Mesothelial cell of epicardium (in vitro differentiated cells): ENCODE results near the gene CGREF1. TPM values are rescaled to one million over a fixed set of nuclear protein-coding genes. Genes with fewer than 3 reads are reported as not detected.
A peak's percentile ranks its signal among the peaks of the same experiment; 100 is the strongest.

Experiments used
- DNase-seq, 2 experiments: peaks; one replicate each; pipeline ENCODE4 v3.0.0; 2021; ENCODE audit warnings: low spot score in 2 of 2; ENCODE audit not compliant: unreplicated experiment in 2 of 2
- H3K27ac Mint-ChIP-seq: 2 replicates; pipeline ENCODE4 v1.8.0; 2021; ENCODE audit warnings: mixed read lengths
- H3K27me3 Mint-ChIP-seq: 2 replicates; pipeline ENCODE4 v1.8.0; 2021; ENCODE audit warnings: low read depth, mixed read lengths
- H3K36me3 Mint-ChIP-seq: 2 replicates; pipeline ENCODE4 v1.8.0; 2021; ENCODE audit warnings: mixed read lengths
- H3K4me1 Mint-ChIP-seq: 2 replicates; pipeline ENCODE4 v1.8.0; 2021; ENCODE audit warnings: mixed read lengths
- H3K4me3 Mint-ChIP-seq: 2 replicates; pipeline ENCODE4 v1.8.0; 2021; ENCODE audit warnings: mild to moderate bottlenecking, moderate library complexity, mixed read lengths
- H3K9me3 Mint-ChIP-seq: 2 replicates; pipeline ENCODE4 v1.8.0; 2021; ENCODE audit warnings: mixed read lengths
- total RNA-seq: library from RNA; stranded (reverse); gene quantifications from 3 replicates; pipeline ENCODE4 v1.2.1, GENCODE V29; 2021
- TF ChIP-seq, protein P1 (sequence below): fragments of 200-600 bp; sonication (generic); IDR thresholded peaks from one replicate; pipeline ENCODE4 v1.5.0; 2021; ENCODE audit warnings: antibody characterized with exemption; ENCODE audit not compliant: unreplicated experiment

Gene CGREF1
- total RNA-seq, 1 donor from 2014 or later, result 1.5 TPM

DNA sequence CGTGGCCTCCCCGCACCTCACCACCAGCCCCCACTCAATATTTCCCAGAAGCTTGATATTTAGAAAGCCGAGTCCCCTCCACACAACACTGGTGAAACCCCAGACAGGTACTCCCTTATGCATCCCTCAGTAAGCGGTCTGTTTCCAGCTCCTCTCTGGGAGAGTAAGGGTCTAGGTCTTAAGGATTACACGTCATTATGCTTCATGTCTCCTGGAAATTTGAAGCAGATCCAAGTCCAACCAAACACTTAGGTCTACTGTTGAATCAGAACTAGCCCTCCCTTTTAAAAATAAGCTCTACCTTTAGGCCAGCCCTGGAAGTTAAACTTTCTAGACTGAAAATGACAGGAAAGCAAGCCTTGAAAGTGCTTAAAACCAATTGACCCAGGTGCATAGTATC lies 46.0 kb downstream of the CGREF1 start:
- peak overlapping the region; percentile 83 for H3K4me3 Mint-ChIP-seq
- H3K9me3 Mint-ChIP-seq, result no peaks in the 10 kb centered on the region
- TF ChIP-seq, protein P1, sequence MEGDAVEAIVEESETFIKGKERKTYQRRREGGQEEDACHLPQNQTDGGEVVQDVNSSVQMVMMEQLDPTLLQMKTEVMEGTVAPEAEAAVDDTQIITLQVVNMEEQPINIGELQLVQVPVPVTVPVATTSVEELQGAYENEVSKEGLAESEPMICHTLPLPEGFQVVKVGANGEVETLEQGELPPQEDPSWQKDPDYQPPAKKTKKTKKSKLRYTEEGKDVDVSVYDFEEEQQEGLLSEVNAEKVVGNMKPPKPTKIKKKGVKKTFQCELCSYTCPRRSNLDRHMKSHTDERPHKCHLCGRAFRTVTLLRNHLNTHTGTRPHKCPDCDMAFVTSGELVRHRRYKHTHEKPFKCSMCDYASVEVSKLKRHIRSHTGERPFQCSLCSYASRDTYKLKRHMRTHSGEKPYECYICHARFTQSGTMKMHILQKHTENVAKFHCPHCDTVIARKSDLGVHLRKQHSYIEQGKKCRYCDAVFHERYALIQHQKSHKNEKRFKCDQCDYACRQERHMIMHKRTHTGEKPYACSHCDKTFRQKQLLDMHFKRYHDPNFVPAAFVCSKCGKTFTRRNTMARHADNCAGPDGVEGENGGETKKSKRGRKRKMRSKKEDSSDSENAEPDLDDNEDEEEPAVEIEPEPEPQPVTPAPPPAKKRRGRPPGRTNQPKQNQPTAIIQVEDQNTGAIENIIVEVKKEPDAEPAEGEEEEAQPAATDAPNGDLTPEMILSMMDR, result no peak
- peaks cover 11% of the 10 kb centered on the region for H3K36me3 Mint-ChIP-seq
- no peaks in the 10 kb centered on the region for H3K27me3 Mint-ChIP-seq
- H3K27ac Mint-ChIP-seq, result peak overlapping the region; percentile 98
- DNase-seq, result no peak
- H3K4me1 Mint-ChIP-seq, result peaks cover 62% of the 10 kb centered on the region

- DNase-seq, result peak; percentile 69 to 86
- Mint-ChIP-seq H3K27me3 (no peaks in the 10 kb centered on the region), H3K36me3 (peaks cover 11% of the 10 kb centered on the region), H3K4me3 (peak overlapping the region; percentile 83), H3K4me1 (peaks cover 57% of the 10 kb centered on the region), H3K27ac (peak overlapping the region; percentile 98), H3K9me3 (no peaks in the 10 kb centered on the region)
- TF ChIP-seq, protein P1, result no peak
Measured at GRCh38 chr2:27071990-27072830, 46.7 kb downstream of the CGREF1 start.

DNA sequence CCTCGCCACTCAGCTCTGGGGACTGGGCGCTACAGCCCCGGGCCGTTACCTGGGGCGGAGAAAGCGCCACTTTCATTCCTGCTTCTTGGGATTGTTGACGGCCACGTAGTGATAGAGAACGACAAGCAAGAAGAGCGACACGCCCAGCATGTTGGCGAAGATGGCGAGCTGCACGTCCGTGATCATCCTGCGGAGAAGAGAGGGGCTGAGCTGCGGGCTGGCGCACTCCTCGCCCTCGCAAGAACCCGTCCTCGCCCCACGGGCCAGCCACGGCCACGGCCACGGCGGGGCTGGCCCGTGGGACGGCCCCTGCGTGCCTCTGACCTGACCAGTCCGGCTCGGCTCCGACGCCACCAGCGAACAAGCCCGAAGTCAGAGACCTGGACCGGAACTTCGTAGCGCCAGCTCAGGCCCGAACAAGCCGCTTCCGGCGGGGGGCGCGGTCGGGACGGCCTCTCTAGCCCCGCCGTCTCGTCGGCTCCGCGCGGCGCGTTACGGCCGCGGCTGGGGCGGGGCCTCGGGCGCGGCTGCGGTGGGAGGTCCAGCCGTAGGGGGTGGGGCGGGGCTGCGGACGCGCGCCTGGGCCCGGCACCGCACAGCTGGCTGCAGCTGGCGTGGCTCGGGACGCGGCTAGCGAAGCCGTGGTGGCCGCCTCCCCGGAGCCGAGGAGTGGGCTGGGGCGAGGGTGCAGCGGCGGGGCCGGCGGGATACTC lies 47.5 kb downstream of the CGREF1 start, which contains the start of gene OST4:
OST4 (minus strand) TSS at position 378 of the 713 bp plus-strand sequence.
- H3K4me3 Mint-ChIP-seq, result peak within 1 kb of the TSS; percentile 99
- TF ChIP-seq, protein P1, result no peak
- no peaks in the 10 kb centered on the region for H3K27me3 Mint-ChIP-seq
- H3K36me3 Mint-ChIP-seq, result peaks cover 11% of the 10 kb centered on the region
- no peaks in the 10 kb centered on the region for H3K9me3 Mint-ChIP-seq
- peak within 1 kb of the TSS; percentile 98 for H3K27ac Mint-ChIP-seq
- peaks cover 51% of the 10 kb centered on the region for H3K4me1 Mint-ChIP-seq
- peak; percentile 82 to 93 for DNase-seq

GRCh38 chr2:27070653-27071276 lies 48.2 kb downstream of the CGREF1 start:
- TF ChIP-seq, protein P1, result no peak
- Mint-ChIP-seq H3K4me3 (peak overlapping the region; percentile 99), H3K27ac (peak overlapping the region; percentile 98), H3K27me3 (no peaks in the 10 kb centered on the region), H3K36me3 (peaks cover 15% of the 10 kb centered on the region), H3K9me3 (no peaks in the 10 kb centered on the region), H3K4me1 (peaks cover 46% of the 10 kb centered on the region)
- no peak for DNase-seq

- Mint-ChIP-seq H3K27me3 (no peaks in the 10 kb centered on the region), H3K36me3 (peaks cover 15% of the 10 kb centered on the region), H3K4me1 (peaks cover 42% of the 10 kb centered on the region), H3K27ac (peak overlapping the region; percentile 32), H3K4me3 (peak overlapping the region; percentile 99), H3K9me3 (no peaks in the 10 kb centered on the region)
- TF ChIP-seq, protein P1, result no peak
- no peak for DNase-seq
Measured at GRCh38 chr2:27069961-27070618, 48.8 kb downstream of the CGREF1 start.
